Osteocyte (in vitro differentiated cells): ENCODE results near the gene ZBTB48. TPM values are rescaled to one million over a fixed set of nuclear protein-coding genes. Genes with fewer than 3 reads are reported as not detected.
A peak's percentile ranks its signal among the peaks of the same experiment; 100 is the strongest.
"Not testable (repeated sequence)": the region's sequence is repeated elsewhere in the genome, so short reads cannot be mapped to it uniquely, and the experiment has no call there.

Experiments
- DNase-seq: peaks from one replicate; pipeline ENCODE4 v3.0.0; 2021; ENCODE audit warnings: mixed read lengths; ENCODE audit not compliant: unreplicated experiment; ENCODE audit errors: extremely low spot score
- H3K27ac Mint-ChIP-seq: one replicate; pipeline ENCODE4 v1.8.0; 2021; ENCODE audit warnings: mild to moderate bottlenecking, mixed read lengths; ENCODE audit not compliant: unreplicated experiment
- H3K27me3 Mint-ChIP-seq: one replicate; pipeline ENCODE4 v1.8.0; 2021; ENCODE audit warnings: mixed read lengths; ENCODE audit not compliant: unreplicated experiment
- H3K36me3 Mint-ChIP-seq: one replicate; pipeline ENCODE4 v1.8.0; 2021; ENCODE audit warnings: mixed read lengths; ENCODE audit not compliant: unreplicated experiment
- H3K4me1 Mint-ChIP-seq: one replicate; pipeline ENCODE4 v1.8.0; 2021; ENCODE audit warnings: mixed read lengths; ENCODE audit not compliant: unreplicated experiment
- H3K4me3 Mint-ChIP-seq: one replicate; pipeline ENCODE4 v1.8.0; 2021; ENCODE audit warnings: mild to moderate bottlenecking, moderate library complexity, mixed read lengths; ENCODE audit not compliant: unreplicated experiment
- H3K9me3 Mint-ChIP-seq: one replicate; pipeline ENCODE4 v1.8.0; 2021; ENCODE audit warnings: mixed read lengths; ENCODE audit not compliant: unreplicated experiment
- total RNA-seq: library from RNA; stranded (reverse); gene quantifications from 2 replicates; pipeline ENCODE4 v1.2.1, GENCODE V29; 2021
- TF ChIP-seq, protein P1 (sequence below): fragments of 200-600 bp; sonication (generic); IDR thresholded peaks from 2 replicates; pipeline ENCODE4 v1.5.0; 2021; ENCODE audit warnings: antibody characterized with exemption, mild to moderate bottlenecking, moderate library complexity

ZBTB48 gene
- total RNA-seq, 1 donor from 2014 or later, result 28.8 TPM

DNA sequence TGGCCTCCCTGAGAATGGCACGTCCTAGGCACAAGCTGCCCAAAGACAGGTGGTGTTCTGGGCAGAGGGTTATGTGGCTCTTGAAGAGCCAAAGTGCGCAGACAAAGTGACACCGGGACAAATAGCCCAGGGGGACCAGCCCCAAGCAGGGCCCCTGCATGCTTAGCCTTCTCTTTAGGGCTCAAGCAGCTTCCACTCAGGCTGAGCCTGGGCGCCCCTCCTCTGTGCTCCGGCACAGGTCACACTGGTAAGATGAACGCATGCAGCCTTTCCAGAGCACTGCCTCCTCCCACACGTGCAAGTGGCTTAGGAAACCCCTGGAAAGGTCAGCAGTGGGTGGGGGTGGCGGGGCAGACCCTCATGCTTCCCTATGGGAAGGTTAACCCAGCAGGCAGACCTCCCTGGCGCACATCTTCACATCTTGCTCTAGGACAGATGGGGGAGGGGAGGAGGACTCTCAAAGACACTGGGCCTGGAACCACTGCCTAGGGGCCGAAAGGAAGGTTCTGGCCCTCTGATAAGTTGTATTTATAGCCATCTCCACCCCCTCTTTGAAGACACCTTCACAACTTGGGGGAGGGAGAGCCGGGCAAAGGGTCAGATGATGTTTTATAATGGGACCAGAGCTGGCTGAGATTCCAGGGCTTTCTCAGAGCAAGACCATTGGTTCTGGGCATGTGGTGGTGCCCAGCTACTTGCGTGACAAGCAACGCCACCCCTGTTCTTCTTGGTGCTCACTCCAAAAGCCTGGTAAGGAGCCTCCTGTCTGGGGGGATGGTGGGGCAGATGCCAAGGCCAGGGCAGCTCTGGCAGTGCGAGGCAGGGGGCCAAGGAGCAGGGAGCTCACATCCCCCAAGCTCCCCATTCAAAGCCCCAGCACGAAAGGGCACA lies 17.3 kb downstream of the ZBTB48 start:
- Mint-ChIP-seq H3K36me3 (peaks cover 22% of the 10 kb centered on the region), H3K4me3 (no peak overlapping the region), H3K27ac (no peak overlapping the region), H3K4me1 (peaks cover 19% of the 10 kb centered on the region), H3K27me3 (no peaks in the 10 kb centered on the region), H3K9me3 (no peaks in the 10 kb centered on the region)
- TF ChIP-seq, protein P1, sequence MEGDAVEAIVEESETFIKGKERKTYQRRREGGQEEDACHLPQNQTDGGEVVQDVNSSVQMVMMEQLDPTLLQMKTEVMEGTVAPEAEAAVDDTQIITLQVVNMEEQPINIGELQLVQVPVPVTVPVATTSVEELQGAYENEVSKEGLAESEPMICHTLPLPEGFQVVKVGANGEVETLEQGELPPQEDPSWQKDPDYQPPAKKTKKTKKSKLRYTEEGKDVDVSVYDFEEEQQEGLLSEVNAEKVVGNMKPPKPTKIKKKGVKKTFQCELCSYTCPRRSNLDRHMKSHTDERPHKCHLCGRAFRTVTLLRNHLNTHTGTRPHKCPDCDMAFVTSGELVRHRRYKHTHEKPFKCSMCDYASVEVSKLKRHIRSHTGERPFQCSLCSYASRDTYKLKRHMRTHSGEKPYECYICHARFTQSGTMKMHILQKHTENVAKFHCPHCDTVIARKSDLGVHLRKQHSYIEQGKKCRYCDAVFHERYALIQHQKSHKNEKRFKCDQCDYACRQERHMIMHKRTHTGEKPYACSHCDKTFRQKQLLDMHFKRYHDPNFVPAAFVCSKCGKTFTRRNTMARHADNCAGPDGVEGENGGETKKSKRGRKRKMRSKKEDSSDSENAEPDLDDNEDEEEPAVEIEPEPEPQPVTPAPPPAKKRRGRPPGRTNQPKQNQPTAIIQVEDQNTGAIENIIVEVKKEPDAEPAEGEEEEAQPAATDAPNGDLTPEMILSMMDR, result no peak
- no peak for DNase-seq

DNA sequence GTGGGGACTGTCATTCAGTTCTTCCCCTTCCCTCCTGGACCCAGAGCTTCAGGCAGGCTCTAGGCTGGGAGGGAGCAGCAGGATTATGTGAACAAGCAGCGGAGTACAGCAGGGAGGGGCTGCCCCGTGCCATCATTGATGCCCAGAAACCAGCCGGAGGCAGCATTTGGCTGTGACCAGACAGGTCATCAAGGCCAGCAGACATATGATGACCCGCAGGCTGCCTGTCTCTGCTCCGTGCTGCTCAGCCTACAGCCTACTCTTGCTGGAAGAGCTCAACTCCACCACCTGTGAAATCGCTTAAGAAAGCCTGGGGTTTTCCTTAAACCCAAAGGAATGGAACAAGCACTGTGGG lies 18.0 kb downstream of the ZBTB48 start:
- Mint-ChIP-seq H3K27ac (no peak overlapping the region), H3K27me3 (no peaks in the 10 kb centered on the region), H3K4me3 (no peak overlapping the region), H3K9me3 (no peaks in the 10 kb centered on the region), H3K36me3 (peaks cover 22% of the 10 kb centered on the region), H3K4me1 (peaks cover 19% of the 10 kb centered on the region)
- no peak for DNase-seq
- TF ChIP-seq, protein P1, result no peak

DNA sequence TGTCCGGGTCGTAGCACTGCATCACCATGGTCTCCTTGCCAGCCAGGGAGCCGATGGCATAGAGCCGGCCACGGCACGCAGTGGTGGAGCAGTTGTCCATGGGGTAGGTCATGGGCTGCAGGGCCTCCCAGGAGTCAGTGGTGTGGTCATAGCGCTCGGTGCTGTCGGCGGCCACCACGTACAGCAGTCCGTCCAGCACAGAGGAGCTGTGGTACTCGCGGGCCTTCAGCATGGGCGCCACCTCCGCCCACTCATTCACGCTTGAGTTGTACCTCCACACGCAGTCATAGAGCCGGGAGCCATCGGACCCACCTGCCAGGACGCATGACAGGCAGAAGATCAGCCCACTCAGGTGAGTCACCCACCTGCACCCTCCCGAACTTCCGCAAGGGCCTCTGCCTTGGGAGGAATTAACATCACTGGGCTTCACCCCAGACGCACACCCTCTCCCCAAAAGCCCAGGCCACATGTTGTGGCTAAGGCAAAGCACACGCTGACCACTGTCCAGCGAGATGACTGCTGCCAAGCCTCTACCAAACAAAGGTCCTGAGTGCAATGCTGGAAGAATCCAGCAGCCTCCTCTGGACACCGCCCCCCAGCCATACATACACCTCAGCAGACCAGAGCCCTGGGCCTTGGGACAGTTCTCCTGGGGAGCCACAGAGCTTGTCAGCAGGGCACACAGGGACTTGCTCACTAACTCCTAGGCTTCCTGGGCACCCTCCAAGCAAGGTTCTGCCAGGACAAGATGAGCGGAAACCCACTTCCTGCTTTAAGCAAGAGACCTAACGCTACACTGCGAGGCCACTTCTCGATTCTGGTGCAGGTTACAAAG lies 19.6 kb downstream of the ZBTB48 start:
- no peaks in the 10 kb centered on the region for H3K27me3 Mint-ChIP-seq
- H3K27ac Mint-ChIP-seq, result no peak overlapping the region
- peaks cover 17% of the 10 kb centered on the region for H3K36me3 Mint-ChIP-seq
- TF ChIP-seq, protein P1, result no peak
- H3K4me1 Mint-ChIP-seq, result peaks cover 29% of the 10 kb centered on the region
- no peak for DNase-seq
- H3K9me3 Mint-ChIP-seq, result no peaks in the 10 kb centered on the region
- peak overlapping the region; percentile 44 for H3K4me3 Mint-ChIP-seq

DNA sequence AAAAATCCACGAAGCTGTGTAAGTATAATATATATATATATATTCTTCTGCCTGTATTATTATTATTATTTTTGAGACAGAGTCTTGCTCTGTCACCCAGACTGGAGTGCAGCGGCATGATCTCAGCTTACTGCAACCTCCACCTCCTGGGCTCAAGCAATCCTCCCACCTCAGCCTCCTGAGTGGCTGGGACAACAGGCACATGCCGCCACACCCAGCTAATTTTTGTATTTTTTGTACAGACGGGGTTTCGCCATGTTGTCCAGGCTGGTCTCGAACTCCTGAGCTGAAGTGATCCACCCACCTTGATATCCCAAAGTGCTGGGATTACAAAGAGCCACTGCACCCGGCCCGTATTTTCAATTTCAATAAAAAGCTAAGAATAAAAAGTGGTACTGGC lies 20.2 kb downstream of the ZBTB48 start:
- H3K27me3 Mint-ChIP-seq, H3K9me3 Mint-ChIP-seq, DNase-seq: not testable (repeated sequence)
- Mint-ChIP-seq H3K36me3 (peaks cover 14% of the 10 kb centered on the region), H3K4me1 (peaks cover 33% of the 10 kb centered on the region), H3K4me3 (peak overlapping the region; percentile 96), H3K27ac (peak overlapping the region; percentile 93)

DNA sequence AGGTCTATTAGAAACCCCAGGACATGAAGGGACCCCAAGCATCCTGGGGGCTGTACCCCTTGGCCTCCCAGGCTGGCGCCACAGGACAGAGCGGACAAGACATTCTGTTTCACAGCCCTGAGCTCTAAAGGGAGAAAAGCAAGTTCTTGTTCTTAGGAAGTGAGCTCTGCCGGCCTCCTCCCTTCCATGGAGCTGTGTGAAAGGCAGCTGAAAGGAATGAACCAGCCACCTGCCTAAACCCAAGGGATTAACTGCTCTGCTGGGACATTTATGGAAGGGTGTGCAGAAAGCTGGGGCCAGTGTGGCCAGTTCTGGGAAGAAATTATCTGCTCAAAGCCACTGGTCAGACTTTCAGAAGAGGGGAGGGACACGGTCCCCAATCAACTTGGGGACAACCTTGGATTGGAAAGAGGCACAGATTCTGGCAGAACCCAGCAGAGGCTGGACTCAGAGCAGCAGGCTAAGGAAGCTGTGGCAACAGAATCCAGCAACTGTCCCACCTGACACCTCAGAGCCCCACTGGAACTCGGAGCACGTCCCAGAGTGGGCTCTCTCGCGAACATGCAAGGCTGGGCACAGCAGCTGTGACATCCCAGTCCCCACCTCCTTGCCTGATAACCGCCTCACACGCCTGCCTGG lies 20.7 kb downstream of the ZBTB48 start:
- H3K4me3 Mint-ChIP-seq, result peak overlapping the region; percentile 96
- no peaks in the 10 kb centered on the region for H3K9me3 Mint-ChIP-seq
- peaks cover 10% of the 10 kb centered on the region for H3K36me3 Mint-ChIP-seq
- TF ChIP-seq, protein P1, result no peak
- no peak for DNase-seq
- H3K27ac Mint-ChIP-seq, result peak overlapping the region; percentile 93
- H3K27me3 Mint-ChIP-seq, result no peaks in the 10 kb centered on the region
- H3K4me1 Mint-ChIP-seq, result peaks cover 35% of the 10 kb centered on the region
